HL-60 (cell line): ENCODE results near the gene SIL1.

Experiments
- GABPA ChIP-seq: IDR thresholded peaks from 2 replicates; pipeline ENCODE4 v1.6.1; 2012; ENCODE audit warnings: low read depth
- POLR2AphosphoS5 ChIP-seq: IDR thresholded peaks from 2 replicates; pipeline ENCODE4 v1.6.1; 2012; ENCODE audit warnings: low read depth
- SPI1 ChIP-seq: IDR thresholded peaks from 2 replicates; pipeline ENCODE4 v1.6.1; 2012; ENCODE audit warnings: low read depth, mild to moderate bottlenecking, borderline replicate concordance
- TF ChIP-seq, protein P1 (sequence below): IDR thresholded peaks from 2 replicates; pipeline ENCODE4 v1.6.1; 2012; ENCODE audit warnings: low read depth; ENCODE audit not compliant: insufficient replicate concordance
- TF ChIP-seq, protein P2 (sequence below): IDR thresholded peaks from one replicate; pipeline ENCODE4 v1.5.1; 2011; ENCODE audit warnings: low read length, control low read depth, inconsistent platforms; ENCODE audit not compliant: insufficient read depth

DNA sequence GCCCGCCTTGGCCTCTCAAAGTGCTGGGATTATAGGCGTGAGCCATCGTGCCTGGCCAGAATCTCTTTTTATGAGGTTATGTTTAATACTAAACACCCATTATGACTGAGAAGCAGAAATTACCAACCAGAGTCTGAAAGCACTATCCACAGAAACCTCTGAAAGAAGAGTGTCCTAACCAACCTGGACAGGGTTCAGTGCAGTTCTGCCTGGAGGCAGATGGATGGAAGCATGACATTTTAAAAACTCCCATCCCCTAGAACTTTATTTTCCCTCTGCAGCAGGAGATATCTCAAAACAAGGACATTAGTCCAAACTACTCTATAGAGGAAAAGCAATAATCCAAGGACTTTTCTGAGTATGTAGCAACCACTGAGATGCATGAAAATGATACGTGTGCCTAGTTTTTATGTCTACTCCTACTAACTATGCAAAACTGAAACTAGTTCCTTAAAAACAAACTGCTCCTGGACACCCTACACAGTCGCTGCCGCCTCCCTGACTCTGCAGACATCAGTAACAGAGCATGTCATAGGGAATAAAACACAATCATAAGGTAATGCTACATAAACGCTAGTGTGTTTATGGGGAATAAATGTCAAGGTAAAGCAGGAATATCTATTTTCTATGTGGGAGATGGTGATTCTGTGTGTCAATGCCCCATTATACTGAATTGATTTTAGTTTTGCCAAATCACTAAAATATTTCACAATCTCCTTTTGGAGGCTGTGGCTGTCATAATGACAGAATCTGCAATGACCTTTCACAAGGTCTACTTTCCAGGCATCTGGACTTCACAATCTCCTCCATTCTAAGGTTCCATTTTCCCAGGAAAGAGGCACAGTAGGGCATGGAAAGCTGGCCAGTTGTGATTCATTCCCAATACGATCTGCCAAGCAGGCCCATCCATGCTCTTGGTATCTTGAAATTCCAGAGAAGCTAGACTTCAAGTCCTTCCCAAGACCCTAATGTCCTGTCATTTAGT lies 122.8 kb downstream of the SIL1 start:
- TF ChIP-seq, protein P1, sequence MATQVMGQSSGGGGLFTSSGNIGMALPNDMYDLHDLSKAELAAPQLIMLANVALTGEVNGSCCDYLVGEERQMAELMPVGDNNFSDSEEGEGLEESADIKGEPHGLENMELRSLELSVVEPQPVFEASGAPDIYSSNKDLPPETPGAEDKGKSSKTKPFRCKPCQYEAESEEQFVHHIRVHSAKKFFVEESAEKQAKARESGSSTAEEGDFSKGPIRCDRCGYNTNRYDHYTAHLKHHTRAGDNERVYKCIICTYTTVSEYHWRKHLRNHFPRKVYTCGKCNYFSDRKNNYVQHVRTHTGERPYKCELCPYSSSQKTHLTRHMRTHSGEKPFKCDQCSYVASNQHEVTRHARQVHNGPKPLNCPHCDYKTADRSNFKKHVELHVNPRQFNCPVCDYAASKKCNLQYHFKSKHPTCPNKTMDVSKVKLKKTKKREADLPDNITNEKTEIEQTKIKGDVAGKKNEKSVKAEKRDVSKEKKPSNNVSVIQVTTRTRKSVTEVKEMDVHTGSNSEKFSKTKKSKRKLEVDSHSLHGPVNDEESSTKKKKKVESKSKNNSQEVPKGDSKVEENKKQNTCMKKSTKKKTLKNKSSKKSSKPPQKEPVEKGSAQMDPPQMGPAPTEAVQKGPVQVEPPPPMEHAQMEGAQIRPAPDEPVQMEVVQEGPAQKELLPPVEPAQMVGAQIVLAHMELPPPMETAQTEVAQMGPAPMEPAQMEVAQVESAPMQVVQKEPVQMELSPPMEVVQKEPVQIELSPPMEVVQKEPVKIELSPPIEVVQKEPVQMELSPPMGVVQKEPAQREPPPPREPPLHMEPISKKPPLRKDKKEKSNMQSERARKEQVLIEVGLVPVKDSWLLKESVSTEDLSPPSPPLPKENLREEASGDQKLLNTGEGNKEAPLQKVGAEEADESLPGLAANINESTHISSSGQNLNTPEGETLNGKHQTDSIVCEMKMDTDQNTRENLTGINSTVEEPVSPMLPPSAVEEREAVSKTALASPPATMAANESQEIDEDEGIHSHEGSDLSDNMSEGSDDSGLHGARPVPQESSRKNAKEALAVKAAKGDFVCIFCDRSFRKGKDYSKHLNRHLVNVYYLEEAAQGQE, result no peak
- no peak for TF ChIP-seq SPI1
- TF ChIP-seq POLR2AphosphoS5, result no peak
- TF ChIP-seq GABPA, result no peak
- TF ChIP-seq, protein P2, sequence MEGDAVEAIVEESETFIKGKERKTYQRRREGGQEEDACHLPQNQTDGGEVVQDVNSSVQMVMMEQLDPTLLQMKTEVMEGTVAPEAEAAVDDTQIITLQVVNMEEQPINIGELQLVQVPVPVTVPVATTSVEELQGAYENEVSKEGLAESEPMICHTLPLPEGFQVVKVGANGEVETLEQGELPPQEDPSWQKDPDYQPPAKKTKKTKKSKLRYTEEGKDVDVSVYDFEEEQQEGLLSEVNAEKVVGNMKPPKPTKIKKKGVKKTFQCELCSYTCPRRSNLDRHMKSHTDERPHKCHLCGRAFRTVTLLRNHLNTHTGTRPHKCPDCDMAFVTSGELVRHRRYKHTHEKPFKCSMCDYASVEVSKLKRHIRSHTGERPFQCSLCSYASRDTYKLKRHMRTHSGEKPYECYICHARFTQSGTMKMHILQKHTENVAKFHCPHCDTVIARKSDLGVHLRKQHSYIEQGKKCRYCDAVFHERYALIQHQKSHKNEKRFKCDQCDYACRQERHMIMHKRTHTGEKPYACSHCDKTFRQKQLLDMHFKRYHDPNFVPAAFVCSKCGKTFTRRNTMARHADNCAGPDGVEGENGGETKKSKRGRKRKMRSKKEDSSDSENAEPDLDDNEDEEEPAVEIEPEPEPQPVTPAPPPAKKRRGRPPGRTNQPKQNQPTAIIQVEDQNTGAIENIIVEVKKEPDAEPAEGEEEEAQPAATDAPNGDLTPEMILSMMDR, result no peak
